Activated CD4-positive, alpha-beta T cell treated with anti-CD3 and anti-CD28 coated beads, Interleukin-2, amount 10 ng/mL, durations not matched to agents 24 days and 14 days (primary cell): ENCODE measurements around the gene EML6. TPM values are rescaled to one million over a fixed set of nuclear protein-coding genes. Genes with fewer than 3 reads are reported as not detected.

ENCODE experiments used
- DNase-seq: peaks from one replicate; pipeline ENCODE4 v3.0.0; 2022
- H3K27ac Mint-ChIP-seq: one replicate; pipeline ENCODE4 v1.8.0; 2022; ENCODE audit warnings: mild to moderate bottlenecking, mixed read lengths
- H3K27me3 Mint-ChIP-seq: one replicate; pipeline ENCODE4 v1.8.0; 2022; ENCODE audit warnings: mixed read lengths
- H3K36me3 Mint-ChIP-seq: one replicate; pipeline ENCODE4 v1.8.0; 2022; ENCODE audit warnings: low read depth, mild to moderate bottlenecking, mixed read lengths
- H3K4me1 Mint-ChIP-seq: one replicate; pipeline ENCODE4 v1.8.0; 2021; ENCODE audit warnings: mixed read lengths
- H3K4me3 Mint-ChIP-seq: one replicate; pipeline ENCODE4 v1.8.0; 2022; ENCODE audit warnings: mild to moderate bottlenecking, moderate library complexity, mixed read lengths
- H3K9me3 Mint-ChIP-seq: one replicate; pipeline ENCODE4 v1.8.0; 2021; ENCODE audit warnings: mixed read lengths
- intact Hi-C: fragments of 100-400 bp; cut with micrococcal nuclease; formaldehyde crosslinking; loops from one replicate; pipeline ENCODE4 v1.15.1; 2023
- total RNA-seq: library from RNA; stranded (reverse); gene quantifications from 2 replicates; pipeline ENCODE4 v1.2.3, GENCODE V29; 2022

Gene EML6
- total RNA-seq, 1 donor from 2014 or later, result 0.77 TPM

- intact Hi-C loops, result no loop called here
- no peak for DNase-seq
- no peak overlapping the region for H3K27ac Mint-ChIP-seq
- H3K4me1 Mint-ChIP-seq, result no peaks in the 10 kb centered on the region
- peaks cover 22% of the 10 kb centered on the region for H3K27me3 Mint-ChIP-seq
- peaks cover 13% of the 10 kb centered on the region for H3K9me3 Mint-ChIP-seq
- H3K4me3 Mint-ChIP-seq, result no peak overlapping the region
- no peaks in the 10 kb centered on the region for H3K36me3 Mint-ChIP-seq
Observed at GRCh38 chr2:54809819-54810218, 86.4 kb downstream of the EML6 start.

- Mint-ChIP-seq H3K4me1 (no peaks in the 10 kb centered on the region), H3K9me3 (peaks cover 13% of the 10 kb centered on the region), H3K4me3 (no peak overlapping the region), H3K36me3 (no peaks in the 10 kb centered on the region), H3K27me3 (peaks cover 23% of the 10 kb centered on the region), H3K27ac (no peak overlapping the region)
- intact Hi-C loops, result no loop called here
- no peak for DNase-seq
Observed at GRCh38 chr2:54810246-54810645, 86.8 kb downstream of the EML6 start.

GRCh38 chr2:54813584-54813983 lies 90.1 kb downstream of the EML6 start:
- DNase-seq, result no peak
- no peak overlapping the region for H3K4me3 Mint-ChIP-seq
- no peaks in the 10 kb centered on the region for H3K36me3 Mint-ChIP-seq
- no peaks in the 10 kb centered on the region for H3K4me1 Mint-ChIP-seq
- intact Hi-C loops, result no loop called here
- H3K27me3 Mint-ChIP-seq, result peaks cover 23% of the 10 kb centered on the region
- H3K27ac Mint-ChIP-seq, result no peak overlapping the region
- peaks cover 9% of the 10 kb centered on the region for H3K9me3 Mint-ChIP-seq

GRCh38 chr2:54814389-54815147 lies 91.1 kb downstream of the EML6 start:
- no peak for DNase-seq
- peaks cover 21% of the 10 kb centered on the region for H3K27me3 Mint-ChIP-seq
- H3K9me3 Mint-ChIP-seq, result peaks cover 9% of the 10 kb centered on the region
- no peak overlapping the region for H3K4me3 Mint-ChIP-seq
- no peak overlapping the region for H3K27ac Mint-ChIP-seq
- no peaks in the 10 kb centered on the region for H3K4me1 Mint-ChIP-seq
- intact Hi-C loops, result no loop called here
- H3K36me3 Mint-ChIP-seq, result no peaks in the 10 kb centered on the region

GRCh38 chr2:54815148-54815539 lies 91.7 kb downstream of the EML6 start:
- no peaks in the 10 kb centered on the region for H3K36me3 Mint-ChIP-seq

GRCh38 chr2:54818226-54818625 lies 94.8 kb downstream of the EML6 start:
- no peak overlapping the region for H3K4me3 Mint-ChIP-seq
- DNase-seq, result no peak

More at GRCh38 chr2:54815148-54815539, 91.7 kb downstream of the EML6 start:
- no peak overlapping the region for H3K4me3 Mint-ChIP-seq
- H3K4me1 Mint-ChIP-seq, result no peaks in the 10 kb centered on the region
- H3K27ac Mint-ChIP-seq, result no peak overlapping the region
- peaks cover 17% of the 10 kb centered on the region for H3K27me3 Mint-ChIP-seq
- H3K9me3 Mint-ChIP-seq, result peaks cover 9% of the 10 kb centered on the region
- no peak for DNase-seq
- intact Hi-C loops, result no loop called here

GRCh38 chr2:54820558-54820957 lies 97.1 kb downstream of the EML6 start:
- Mint-ChIP-seq H3K9me3 (no peaks in the 10 kb centered on the region), H3K27ac (no peak overlapping the region), H3K36me3 (no peaks in the 10 kb centered on the region), H3K4me1 (no peaks in the 10 kb centered on the region), H3K27me3 (peaks cover 30% of the 10 kb centered on the region), H3K4me3 (no peak overlapping the region)
- DNase-seq, result no peak
- intact Hi-C loops, result no loop called here

More at GRCh38 chr2:54818226-54818625, 94.8 kb downstream of the EML6 start:
- H3K27ac Mint-ChIP-seq, result no peak overlapping the region
- no peaks in the 10 kb centered on the region for H3K36me3 Mint-ChIP-seq
- H3K4me1 Mint-ChIP-seq, result no peaks in the 10 kb centered on the region
- no peaks in the 10 kb centered on the region for H3K9me3 Mint-ChIP-seq
- intact Hi-C loops, result no loop called here
- H3K27me3 Mint-ChIP-seq, result peaks cover 26% of the 10 kb centered on the region

GRCh38 chr2:54824567-54824966 lies 101.1 kb downstream of the EML6 start:
- Mint-ChIP-seq H3K4me1 (no peaks in the 10 kb centered on the region), H3K27me3 (peaks cover 34% of the 10 kb centered on the region), H3K27ac (no peak overlapping the region), H3K36me3 (no peaks in the 10 kb centered on the region), H3K4me3 (no peak overlapping the region), H3K9me3 (no peaks in the 10 kb centered on the region)
- intact Hi-C loops, result no loop called here
- no peak for DNase-seq

GRCh38 chr2:54830546-54830945 lies 107.1 kb downstream of the EML6 start:
- Mint-ChIP-seq H3K36me3 (no peaks in the 10 kb centered on the region), H3K4me1 (no peaks in the 10 kb centered on the region), H3K27ac (no peak overlapping the region), H3K9me3 (no peaks in the 10 kb centered on the region), H3K4me3 (no peak overlapping the region), H3K27me3 (peaks cover 6% of the 10 kb centered on the region)
- DNase-seq, result no peak
- intact Hi-C loops, result loop anchor here (10.0 kb wide), 1 partner anchor 344 kb away; no protein-coding TSS in a partner anchor

GRCh38 chr2:54831480-54831879 lies 108.0 kb downstream of the EML6 start:
- no peak overlapping the region for H3K4me3 Mint-ChIP-seq
- no peak for DNase-seq
- no peaks in the 10 kb centered on the region for H3K9me3 Mint-ChIP-seq
- H3K27me3 Mint-ChIP-seq, result peaks cover 5% of the 10 kb centered on the region
- H3K27ac Mint-ChIP-seq, result peak overlapping the region; percentile 42
- no peaks in the 10 kb centered on the region for H3K36me3 Mint-ChIP-seq
- intact Hi-C loops, result loop anchor here (10.0 kb wide), 1 partner anchor 343 kb away; no protein-coding TSS in a partner anchor
- no peaks in the 10 kb centered on the region for H3K4me1 Mint-ChIP-seq

GRCh38 chr2:54834721-54835120 lies 111.3 kb downstream of the EML6 start:
- Mint-ChIP-seq H3K4me3 (no peak overlapping the region), H3K27ac (no peak overlapping the region), H3K27me3 (no peaks in the 10 kb centered on the region), H3K4me1 (no peaks in the 10 kb centered on the region), H3K9me3 (no peaks in the 10 kb centered on the region), H3K36me3 (no peaks in the 10 kb centered on the region)
- intact Hi-C loops, result loop anchor here (10.0 kb wide), 1 partner anchor 340 kb away; no protein-coding TSS in a partner anchor
- no peak for DNase-seq

GRCh38 chr2:54836477-54836876 lies 113.0 kb downstream of the EML6 start:
- no peaks in the 10 kb centered on the region for H3K36me3 Mint-ChIP-seq
- DNase-seq, result no peak
- H3K27me3 Mint-ChIP-seq, result no peaks in the 10 kb centered on the region
- H3K4me1 Mint-ChIP-seq, result no peaks in the 10 kb centered on the region
- no peak overlapping the region for H3K27ac Mint-ChIP-seq
- no peak overlapping the region for H3K4me3 Mint-ChIP-seq
- intact Hi-C loops, result loop anchor here (10.0 kb wide), 1 partner anchor 338 kb away; no protein-coding TSS in a partner anchor
- H3K9me3 Mint-ChIP-seq, result no peaks in the 10 kb centered on the region

- peak; percentile 86 for DNase-seq
- intact Hi-C loops, result loop anchor here (1.0 to 10.0 kb wide), 5 partner anchors 75 to 336 kb away; partner anchors contain the start of gene EML6
- Mint-ChIP-seq H3K27ac (no peak overlapping the region), H3K27me3 (no peaks in the 10 kb centered on the region), H3K4me3 (no peak overlapping the region), H3K4me1 (no peaks in the 10 kb centered on the region), H3K9me3 (no peaks in the 10 kb centered on the region), H3K36me3 (no peaks in the 10 kb centered on the region)
Observed at GRCh38 chr2:54838585-54839035, 115.1 kb downstream of the EML6 start.

GRCh38 chr2:54839461-54840255 lies 116.2 kb downstream of the EML6 start:
- Mint-ChIP-seq H3K36me3 (no peaks in the 10 kb centered on the region), H3K4me3 (no peak overlapping the region), H3K4me1 (no peaks in the 10 kb centered on the region), H3K9me3 (no peaks in the 10 kb centered on the region), H3K27me3 (no peaks in the 10 kb centered on the region), H3K27ac (no peak overlapping the region)
- intact Hi-C loops, result loop anchor here (2.0 to 10.0 kb wide), 3 partner anchors 117 to 335 kb away; partner anchors contain the start of gene EML6
- no peak for DNase-seq
